Measurements from ENCODE around the gene ANKS3.

Gene ANKS3

DNA sequence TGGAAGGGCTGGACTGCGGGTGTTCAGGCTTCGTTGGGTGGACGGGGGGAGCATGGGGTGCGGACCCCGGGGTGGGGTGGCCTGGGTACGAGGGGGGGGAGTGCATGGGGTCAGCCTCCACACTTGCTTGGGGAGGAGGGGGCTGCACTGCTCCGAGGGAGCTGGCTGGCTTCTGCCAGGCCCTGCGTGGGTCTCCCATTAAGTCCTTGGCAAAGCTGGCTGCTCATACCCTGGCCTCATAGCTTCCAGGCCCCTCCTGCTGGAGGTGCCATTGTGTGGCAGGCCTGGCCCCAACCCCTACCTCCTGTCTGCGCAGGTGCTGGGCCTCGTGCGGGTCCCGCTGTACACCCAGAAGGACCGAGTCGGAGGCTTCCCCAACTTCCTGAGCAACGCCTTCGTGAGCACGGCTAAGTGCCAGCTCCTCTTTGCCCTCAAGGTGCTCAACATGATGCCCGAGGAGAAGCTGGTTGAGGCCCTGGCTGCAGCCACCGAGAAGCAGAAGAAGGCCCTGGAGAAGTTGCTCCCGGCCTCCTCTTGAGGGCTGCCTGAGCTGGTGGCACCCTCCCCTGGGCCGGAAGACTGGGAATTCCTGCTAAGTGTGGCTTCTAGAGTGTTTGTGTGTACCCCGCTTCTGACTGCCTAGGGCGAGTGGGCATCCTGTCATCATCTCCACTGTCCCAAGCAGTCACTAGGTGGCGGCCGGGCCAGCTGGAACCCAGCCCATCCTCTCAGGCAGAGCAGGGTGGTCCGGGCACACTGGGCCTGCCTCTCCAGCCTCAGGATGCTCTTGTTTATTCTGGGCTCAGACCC is 39.2 kb downstream of the ANKS3 start:
- no peak for DNase-seq

DNA sequence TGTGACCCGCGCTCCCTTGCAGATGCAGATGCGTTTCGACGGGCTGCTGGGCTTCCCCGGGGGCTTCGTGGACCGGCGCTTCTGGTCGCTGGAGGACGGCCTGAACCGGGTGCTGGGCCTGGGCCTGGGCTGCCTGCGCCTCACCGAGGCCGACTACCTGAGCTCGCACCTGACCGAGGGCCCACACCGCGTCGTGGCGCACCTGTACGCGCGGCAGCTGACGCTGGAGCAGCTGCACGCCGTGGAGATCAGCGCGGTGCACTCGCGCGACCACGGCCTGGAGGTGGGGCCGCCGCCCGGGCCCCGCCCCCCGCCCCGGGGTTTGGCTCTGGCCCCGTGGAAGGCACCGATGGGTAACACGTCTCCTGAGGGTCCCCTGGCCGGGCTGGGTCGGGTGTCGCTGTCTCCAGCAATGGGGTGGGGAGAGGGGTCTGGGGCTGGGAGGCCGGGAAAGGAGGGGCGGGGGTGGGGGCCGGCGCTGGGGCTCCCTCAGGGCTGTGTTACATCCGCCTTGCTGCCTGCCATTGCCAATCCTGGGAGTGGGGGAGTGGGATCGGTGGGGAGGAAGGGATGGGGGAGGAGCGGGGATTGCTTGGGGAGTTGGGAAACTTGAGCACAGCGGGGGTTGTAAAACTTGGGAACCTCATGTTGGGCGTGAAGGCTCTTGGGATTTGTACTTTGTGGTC is 40.0 kb downstream of the ANKS3 start:
- DNase-seq, result peak; percentile 67

DNA sequence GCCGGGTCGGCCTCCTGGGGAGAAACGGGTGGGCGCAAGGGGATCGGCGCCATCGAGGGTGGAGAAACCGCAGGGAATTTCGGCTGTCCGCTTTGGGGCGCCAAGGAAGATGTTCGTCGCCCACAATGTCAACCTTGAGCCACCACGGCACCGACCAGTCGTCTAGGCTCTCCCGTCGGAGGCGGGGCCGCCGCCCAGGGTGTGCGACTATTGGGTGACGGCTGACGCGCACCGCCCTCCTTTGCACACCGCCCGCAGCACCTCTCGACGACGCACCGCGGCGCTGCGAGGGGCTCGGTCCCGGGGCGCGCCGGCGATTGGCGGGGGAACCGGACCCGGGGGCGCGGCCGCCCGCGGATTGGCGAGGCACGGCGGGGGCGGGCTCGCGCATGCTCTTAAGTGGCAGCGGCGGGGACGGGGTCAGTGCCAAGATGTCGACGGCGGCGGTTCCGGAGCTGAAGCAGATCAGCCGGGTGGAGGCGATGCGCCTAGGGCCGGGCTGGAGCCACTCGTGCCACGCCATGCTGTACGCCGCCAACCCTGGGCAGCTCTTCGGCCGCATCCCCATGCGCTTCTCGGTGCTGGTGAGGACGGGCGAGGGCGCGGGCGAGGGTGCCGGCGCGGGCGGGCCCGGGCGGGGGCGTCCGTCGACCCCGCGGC is 40.6 kb downstream of the ANKS3 start, which contains the start of gene NUDT16L1:
Gene NUDT16L1, plus strand, starts transcription at position 267 of the 660 bp plus-strand sequence. Its CDS starts 165 bp downstream, at position 432.
- peak; percentile 97 for DNase-seq

DNA sequence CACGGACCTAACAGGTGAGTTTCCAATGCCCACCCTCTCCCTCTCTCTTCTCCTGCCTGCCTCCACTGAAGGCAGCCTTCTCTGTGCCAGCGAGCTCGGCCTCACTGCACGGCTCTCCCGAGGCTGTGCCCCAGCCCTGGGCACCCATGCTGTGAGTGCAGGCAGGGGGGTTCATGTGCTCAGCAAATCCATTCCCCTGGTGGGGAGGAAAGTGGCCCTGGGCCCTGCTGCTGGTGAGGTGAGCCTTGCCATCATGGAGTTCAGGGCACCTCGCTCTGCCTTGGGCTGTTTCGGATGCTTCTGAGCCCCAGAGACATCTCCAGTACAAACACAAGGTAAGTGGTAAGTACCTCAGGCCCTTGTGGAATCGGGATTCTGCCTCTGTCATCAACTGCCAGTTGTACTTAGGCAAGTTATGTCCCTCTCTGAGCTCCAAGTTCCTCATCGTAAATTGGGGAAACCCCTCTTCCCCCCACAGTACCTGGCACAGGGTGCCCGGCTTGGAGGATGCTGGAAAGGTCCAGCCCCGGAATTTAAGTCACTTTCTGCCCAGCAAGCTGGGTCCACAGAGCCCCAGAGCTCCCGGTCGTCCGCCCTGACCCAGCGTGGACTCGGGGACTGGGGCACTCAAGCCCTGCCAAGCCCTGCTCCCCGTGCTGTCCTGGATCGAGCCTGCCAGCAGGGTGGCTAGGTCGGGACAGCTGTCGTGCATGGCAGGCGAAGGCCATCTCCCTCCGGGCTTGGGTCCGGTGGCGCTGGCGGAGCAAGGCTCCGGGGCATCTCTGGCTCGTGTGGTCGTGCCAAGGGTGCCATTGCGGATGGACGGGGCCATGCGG is 41.4 kb downstream of the ANKS3 start:
- DNase-seq, result no peak

DNA sequence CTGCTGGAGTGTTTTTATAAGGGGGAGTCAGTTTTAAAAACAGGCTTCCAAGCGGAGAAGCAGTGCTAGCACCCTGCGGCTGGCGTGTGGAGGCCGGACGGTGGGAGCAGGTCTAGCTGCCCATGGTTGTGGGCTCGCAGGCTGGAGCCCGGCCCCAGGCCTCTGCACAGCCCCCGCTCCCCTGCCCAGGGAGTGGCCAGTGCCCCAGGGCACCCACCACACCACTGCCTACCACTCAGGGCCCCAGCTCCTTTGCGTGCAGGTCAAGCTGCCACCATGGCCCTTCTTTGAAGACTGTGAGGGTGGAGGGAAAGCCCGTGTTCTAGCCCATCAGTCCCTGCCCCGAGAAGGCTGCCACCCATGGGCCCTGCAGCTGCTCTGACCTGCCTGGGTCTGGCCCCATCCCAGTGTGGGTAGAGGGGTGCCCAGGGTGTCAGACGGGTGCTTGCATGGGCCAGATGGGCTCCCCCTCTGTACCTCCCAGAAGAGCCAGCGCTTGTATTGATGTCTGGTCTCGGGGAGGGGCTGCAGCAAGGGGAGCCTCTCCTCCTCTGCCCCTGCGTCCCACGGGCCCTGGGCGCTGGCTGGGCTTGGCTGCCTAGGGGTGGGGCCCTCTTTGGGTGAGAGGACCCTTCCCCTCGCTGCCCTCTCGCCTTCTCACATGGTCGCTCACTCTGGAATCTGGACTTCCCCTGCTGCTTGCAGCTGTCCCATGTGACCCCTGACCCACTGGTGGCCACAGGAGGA is 42.2 kb downstream of the ANKS3 start:
- no peak for DNase-seq

DNA sequence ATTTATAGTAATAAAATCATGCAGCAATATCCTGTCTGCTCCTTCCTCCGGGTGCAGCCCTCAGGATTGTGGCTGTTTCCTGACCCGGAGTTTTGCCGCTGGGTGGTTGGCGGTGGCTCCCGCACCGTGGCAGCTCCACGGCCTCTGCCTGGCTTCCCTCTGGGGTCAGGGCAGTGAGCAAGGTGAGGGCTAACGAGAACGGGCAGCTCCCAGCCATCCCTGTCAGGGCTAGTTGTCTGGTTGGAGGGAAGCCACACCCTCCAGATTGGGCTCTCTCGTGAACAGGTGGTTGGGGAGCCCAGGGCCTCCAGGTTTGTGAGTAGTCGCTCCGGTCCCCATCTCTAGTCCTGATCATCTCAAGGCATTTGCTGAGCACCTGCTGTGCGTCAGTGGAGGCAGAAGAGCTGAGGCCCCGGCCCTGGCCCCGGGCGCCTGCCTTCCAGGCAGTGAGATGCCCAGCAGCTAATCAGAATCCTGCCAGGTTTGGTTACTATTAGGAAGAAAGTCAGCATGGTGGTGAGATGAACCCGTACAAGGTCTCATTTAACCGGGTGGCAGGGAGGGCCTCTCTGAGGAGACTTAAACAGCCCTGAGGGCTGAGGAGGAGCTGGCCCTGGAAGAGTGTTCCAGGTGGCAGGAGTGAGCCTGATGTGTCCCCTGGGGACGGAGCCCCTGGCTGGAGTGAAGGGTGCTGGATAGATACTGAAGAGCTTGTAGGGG is 43.0 kb downstream of the ANKS3 start:
- DNase-seq, result no peak

DNA sequence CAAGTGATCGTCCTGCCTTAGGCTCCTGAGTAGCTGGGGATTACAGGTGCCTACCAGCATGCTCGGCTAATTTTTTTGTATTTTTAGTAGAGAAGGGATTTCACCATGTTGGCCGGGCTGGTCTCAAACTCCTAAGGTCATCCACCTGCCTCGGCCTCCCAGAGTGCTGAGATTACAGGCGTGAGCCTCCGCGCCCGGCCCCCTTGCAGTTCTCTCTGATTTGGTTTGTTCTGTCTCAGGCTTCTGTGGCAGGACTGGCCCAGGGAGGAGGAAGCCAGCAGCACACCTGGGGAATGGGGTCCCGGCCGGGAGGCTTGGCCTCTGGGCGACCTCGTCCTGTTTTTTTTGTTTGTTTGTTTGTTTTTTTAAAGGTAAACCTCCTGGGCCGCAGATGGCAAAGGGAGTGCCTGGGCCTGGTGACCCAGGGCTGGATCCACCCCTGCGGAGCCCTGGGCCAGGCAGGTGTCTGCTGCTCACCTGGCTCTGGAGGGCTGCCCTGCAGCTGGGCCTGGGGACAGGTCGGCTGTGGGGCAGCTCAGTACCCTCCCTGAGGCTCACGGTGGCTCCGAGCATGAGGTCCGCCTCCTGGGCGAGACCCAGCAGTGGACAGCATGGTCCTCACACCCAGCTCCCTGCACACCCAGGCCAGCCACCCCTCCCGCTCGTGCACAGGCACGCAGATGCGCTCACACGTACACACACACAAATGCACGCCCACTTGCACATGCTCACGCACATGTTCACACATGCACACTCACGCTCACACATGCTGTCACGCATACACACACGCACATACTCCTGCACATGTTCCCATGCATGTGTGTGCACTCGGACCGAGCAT is 44.0 kb downstream of the ANKS3 start:
- DNase-seq, result no peak

DNA sequence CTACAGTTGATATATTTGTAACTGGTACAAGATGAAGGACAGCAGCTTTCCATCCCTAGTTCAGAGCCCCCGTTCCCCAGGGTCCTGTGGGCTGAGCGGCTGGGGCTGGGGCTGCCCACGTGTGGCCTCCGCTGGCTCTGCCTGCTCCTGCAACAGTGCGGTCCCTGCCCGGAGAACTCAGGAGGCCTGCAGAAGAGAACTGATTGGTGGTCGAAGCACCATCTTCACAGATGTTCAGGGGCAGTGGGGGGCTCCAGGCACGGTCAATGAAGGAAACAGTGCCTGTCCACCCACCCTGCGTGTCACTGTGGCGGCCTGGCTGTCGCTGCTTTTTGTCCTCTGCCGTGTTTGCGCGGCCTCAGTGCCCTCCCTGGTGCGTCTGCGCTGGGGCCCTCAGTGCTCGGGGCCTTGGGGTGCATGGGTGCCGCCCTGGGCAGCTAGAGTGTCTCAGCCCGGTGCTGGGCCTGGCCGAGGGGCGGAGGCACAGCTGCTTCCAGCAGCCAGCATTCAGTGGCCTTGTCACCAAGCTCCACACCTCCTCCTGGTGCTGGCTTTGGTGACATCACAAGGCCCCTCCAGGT is 44.9 kb downstream of the ANKS3 start:
- no peak for DNase-seq

DNA sequence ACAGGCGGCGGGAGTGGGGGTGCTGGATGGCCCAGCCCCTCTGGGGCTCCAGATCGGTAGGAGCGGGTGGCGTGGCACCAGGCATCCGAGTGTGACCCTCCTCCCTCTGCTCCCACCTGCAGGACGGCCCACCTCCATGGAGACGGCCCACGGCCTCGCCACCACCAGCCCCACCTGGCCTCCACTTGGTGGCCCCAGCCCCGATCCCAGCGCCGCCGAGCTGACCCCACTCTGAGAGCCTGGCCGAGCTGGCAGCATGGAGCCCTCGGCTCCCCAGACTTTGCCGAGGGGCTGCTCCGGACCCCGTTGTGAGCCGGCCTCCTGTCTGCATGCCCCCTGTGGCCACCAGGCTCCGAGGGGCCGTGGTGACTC is 45.4 kb downstream of the ANKS3 start:
- DNase-seq, result no peak

DNA sequence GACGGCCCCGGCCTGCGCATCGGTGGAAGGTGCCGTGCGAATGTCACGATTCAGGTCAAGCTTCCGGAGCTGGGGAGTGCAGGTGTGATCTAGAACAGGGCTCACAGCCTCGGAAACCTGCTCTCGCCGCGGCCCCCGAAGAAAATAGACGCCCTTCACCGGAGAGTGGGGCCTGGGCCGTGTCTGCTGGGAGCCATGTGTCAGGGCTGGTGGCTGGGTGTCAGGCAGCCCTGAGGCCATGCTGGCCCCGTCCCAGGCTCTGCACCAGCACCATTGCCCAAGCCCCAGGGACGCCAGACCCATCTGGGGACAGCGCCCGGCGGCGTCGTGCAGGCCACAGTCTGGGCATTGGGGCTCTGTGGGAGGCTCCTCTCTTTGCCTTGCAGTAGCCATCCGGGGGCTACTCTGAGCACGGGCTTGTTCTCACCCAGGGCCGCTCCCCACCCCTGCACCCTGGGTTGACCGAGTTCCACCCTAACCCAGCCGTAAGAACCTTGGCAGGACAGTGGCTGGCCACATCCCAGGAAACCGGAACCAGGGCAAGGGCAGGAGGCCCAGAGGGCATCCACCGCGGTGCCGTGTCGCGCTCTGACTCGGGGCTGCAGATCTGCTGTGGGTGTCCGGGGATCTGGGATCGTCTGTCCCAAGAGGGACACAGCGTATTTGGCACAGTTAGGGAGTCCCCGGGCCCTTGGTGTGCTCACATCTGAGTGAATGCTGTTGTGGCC is 46.0 kb downstream of the ANKS3 start:
- DNase-seq, result no peak

DNA sequence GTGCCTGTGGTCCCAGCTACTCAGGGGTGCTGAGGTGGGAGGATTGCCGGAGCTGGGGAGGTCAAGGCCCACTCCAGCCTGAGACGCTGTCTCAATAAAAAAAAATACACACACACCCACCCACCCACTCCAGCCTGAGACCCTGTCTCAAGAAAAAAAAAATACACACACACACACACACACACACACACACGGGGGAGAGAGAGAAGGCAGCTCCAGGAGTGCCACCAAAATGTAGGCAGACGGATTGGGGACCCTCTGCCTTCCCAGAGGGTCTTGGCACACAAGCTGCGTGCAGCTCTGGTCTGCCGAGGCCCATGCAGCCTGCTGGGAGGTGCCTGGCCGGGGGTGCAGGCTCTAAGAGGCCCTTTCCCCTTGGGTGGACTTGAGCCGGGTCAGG is 46.7 kb downstream of the ANKS3 start:
- no peak for DNase-seq

DNA sequence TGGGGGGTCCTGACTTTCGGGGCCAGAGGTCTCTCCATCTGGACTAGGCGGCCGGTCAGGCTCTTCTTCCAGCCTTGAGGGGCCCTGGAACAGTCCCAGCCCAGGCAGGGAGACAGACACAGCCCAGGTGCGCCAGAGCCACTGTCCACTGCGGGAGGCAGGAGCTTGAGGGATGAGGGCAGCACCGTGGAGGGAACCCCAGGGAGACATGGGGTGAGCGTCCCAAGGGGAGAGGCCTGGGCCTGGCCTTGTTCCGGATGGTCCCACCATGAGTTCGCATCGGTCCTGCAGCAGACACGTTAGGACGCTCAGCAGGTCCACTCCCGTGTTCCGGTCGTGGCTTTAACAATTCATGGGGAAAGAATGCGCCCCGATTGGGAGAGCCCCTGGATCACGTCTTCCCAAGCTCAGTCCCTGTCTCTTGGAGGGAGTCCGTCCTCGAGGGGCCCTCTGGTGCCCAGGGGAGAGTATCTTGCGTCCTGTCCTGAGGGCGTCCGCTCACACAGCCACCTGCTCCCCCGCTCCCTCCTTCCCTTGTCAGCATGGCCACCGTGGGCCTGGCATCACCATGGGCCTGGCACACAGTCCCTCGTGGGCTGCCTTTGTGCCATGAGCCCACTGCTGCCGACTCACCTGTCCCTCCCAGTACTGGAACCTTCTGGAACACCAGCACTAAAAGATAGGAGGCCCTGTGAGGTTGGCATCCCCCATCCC is 47.4 kb downstream of the ANKS3 start:
- no peak for DNase-seq

DNA sequence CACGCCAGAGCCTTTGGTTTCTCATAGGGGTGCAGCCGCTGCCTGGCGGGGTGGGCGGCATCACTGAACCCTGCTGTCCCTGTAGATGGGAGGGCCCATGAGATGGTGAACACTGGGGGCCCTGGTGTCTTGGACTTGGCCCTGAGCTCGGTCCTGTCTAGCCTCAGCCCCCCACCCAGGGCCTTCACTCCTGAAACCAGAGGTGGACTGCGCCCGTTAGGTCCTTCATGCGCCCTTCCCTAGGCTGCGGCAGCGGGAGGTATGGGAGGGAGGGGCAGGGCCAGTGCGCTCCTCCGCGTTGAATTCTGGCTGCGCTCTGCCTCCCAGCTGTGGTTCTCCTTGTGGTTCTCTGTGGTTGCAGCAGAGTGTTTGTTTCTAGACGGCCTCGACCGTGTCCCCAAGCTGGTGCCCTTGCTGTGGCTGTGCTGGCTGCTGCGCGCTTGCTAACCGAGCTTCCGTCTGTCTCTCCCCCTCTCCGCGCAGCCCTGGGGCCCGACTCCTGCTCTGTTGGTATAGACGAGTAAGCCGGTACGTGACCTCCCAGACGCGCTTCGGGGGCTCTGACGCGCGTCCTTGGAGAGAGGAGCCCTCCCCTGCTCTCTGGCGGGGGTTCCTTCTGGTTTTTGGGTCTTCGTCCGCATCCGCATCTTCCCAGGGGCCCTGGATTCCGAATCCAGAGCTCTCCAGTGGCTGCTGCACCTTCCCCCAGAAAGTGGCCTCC is 48.1 kb downstream of the ANKS3 start:
- no peak for DNase-seq

DNA sequence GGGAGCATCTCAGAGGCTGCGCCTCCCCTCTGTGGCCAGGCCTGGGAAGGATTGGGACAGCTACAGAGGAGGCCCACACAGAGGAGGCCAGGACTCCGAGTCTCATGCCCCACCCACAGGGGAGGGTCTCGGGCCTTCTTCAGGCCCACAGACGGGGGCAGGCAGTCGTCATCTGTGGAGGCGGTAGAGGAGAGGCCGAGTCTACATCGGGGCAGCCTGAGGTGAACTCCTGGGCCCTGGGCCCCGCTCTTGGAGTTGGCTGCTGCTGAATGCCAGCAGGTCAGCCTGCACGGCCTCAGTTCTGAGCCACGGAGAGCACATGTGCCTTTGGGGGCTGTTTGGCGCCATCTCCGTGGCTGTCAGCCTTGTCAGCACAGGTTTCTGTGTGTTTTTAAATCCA is 48.8 kb downstream of the ANKS3 start:
- DNase-seq, result no peak

DNA sequence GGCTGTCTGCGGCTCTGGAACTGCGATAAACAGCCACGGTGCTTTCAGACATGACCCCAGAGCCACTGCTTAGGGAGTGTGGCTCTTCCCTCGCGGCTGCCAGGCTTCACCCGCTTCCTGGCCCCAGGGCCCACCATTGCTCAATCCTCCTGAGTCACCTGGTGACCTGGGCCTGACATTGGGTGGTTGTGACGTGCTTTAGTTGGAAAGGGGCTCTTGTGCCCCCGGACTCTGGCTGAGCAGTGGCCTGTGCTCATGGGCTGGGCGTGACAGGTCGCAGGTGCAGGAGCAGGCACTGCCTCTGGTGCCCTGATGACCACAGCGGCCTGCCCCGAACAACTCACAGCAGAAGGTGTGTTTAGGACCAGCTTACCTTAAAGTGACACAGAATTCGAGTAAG is 49.3 kb downstream of the ANKS3 start:
- DNase-seq, result no peak

DNA sequence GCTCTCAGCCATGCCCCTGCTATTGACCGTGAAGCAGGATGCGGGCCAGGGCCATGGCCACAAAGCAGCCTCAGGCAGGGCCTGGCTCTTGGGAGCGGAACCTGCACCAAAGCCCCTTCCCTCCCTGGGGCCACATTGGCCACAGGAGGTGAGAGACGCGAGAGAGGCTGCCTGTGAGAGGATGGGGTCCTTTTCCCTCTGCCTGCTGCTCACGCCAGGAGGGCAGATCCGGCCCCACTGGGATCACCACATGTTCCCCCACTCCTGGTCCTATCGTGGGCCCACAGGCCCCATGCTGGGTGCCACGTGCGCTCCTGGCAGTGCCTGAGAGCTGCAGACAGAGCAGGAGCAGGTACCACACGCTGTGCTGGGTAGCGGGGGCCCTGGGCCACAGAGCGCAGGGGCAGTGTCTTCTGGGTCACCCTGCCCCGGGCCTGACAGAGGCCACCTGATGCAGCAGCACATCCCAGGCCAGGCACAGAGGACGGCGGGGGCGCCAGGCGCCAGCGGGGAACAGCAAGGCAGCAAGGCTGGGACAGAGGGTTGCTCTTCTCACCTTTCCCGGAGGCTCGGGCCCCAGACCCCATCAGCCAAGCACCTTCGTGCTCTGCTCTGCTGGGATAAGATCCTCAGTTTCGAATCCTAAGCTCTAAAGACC is 49.9 kb downstream of the ANKS3 start:
- no peak for DNase-seq

DNA sequence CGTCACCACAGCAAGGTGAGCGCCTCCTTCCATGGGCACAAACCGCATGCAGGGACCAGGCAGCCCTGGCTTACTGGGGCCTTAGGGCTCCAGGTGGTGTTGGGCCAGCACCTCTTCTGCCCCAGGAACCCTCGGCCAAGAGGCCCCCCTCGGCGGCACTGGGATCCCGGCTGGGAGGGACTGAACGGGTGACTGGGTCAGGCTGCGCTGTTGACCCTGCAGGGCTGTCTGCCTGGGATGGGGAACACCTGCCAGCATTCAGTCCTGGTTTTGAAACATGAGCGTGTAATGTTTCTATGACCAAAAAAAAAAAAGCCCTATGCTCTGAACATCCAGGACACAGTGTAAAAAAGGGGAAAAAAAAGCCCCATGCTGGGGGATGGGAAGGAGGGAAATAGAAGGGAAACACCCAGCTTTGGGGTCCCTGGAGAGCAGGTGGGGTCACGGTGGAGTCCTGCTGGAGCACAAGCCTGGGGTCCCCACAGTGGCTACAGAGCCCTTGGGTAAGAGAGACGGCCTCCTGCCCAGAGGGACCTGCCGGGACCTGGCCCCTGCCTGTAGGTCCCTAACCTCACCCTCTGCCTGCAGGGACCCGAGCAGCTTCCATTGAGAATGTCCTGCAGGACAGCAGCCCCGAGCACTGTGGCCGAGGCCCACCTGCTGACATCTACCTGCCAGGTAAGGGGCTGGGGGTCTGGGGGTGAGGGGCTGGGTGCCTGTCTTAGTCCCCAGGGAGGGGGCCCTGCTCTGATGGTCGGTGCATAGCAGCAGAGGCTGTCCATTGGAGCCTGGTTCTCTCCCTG is 50.6 kb downstream of the ANKS3 start:
- DNase-seq, result no peak
